Right hindlimb (tissue), 1 donor: ENCODE data around the gene CCDC171.

ENCODE experiments used
- DNase-seq: peaks from one replicate; pipeline ENCODE4 v3.0.0-alpha.2; 2018

The CCDC171 gene

DNA sequence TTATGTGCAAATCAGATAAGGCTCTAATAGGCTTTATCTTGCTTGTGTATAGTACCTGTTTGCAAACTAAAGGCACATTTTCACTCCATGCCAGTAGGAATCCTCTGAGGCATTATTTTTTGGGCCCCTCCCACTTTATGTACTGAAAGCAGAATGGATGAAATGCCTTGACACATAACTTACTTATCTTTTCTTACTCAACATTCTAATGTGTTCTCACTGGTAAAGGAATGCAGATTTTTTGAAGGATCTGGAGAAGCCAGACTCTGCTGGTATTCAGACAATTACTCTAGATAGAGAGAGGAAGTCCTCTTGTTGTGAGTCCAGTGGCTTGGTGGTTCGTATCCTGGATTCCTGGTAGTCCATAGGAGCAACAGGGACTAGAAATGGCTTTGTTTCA, 336.7 kb downstream of the CCDC171 start:
- no peak for DNase-seq

DNA sequence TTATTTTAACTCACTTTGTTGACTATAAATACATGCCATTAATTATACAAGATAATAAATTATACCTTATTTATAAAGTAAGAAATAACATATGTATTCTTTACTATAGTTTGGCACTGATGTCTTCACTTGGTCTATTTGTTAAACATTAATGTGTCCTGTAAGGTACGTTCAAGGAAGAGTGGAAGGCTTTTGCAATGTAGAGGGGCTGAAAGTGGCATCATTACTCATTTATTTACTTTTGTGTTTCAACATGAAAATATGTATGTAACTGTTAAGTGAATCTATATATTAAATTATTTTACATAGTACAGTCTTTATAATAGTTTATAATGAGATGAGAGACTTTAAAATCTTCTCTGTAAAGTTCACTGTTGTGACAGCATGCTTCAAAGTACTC, 348.7 kb downstream of the CCDC171 start:
- DNase-seq, result no peak

DNA sequence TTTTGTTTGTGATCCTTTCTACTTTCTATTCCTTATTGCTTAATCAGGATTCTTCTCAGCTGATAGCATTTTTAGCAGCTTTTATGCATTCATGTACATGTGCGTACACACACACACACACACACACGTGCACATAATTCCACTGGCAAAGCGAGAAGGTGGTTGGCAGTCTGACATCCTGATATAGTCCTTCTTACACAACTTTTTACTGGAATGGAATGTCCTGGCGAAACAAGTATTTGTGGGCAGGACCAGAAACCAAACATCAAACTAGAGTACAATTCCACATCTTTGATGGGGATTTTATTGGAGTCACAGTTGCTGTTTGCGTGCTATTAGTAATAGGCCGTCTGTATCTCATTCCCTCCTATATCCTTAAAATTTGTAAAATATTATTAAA, 356.5 kb downstream of the CCDC171 start:
- DNase-seq, result no peak

DNA sequence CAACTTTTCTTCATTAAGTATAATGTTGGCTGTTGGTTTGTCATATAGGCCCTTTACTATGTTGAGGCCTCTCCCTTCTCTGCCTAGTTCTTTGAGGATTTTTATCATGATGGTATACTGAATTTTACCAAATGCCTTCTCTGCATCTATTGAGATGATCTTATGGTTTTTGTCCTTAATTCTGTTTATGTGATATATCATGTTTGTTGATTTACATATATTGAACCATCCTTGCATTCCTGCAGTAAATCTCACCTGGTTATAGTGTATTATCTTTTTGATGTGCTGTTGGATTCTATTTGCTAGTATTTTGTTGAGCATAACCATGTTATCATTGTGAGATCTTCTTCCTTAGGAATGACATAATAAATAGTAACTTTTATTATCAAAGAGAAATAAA, 362.9 kb downstream of the CCDC171 start:
- DNase-seq, result no peak

DNA sequence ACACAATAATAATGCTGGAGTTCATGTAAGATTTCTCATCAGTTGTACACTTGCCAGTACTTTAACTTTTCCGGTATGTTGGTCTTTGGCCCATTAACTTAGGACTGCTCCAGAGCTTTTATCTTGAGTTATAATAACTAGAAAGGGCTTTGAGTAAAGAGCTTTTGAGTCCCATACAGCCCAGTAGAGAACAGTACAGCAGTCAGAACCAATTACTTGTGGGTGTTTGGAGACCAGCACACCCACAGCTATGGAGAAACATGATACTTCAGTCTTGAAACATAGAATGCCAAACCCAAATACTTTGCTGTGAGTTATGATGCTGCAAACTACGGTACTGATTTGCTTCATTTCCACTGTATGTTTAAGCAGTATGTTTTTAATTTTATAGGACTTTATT, 374.3 kb downstream of the CCDC171 start:
- DNase-seq, result no peak

DNA sequence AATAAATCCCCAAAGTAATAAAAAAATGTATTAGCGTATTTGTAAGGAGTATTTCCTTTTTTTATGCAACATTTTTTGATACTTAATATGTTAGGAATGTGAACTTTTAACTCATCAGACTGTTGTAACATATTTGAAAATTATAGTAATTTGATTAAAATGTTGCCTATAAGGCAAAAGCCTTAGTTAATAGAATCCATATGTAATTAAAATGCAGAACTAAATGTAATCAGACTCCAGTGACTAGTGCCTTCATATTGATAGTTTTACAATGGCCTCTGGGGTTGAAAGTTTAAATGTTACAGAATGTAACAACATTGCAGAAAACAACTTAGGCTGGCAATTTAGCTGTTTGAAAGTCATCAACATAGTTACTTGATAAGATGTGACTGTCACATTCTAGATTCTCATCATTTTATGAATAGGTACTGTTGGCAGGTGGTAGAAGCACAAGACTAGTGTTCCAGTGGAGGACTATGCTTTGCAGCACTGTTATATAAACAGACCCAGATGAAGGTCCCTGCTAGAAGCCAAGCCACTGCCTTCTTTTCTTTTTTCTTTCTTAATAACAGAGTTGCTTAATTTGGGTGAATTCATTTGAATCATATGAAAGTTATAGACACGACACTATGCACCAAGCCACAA, 382.9 kb downstream of the CCDC171 start:
- no peak for DNase-seq

DNA sequence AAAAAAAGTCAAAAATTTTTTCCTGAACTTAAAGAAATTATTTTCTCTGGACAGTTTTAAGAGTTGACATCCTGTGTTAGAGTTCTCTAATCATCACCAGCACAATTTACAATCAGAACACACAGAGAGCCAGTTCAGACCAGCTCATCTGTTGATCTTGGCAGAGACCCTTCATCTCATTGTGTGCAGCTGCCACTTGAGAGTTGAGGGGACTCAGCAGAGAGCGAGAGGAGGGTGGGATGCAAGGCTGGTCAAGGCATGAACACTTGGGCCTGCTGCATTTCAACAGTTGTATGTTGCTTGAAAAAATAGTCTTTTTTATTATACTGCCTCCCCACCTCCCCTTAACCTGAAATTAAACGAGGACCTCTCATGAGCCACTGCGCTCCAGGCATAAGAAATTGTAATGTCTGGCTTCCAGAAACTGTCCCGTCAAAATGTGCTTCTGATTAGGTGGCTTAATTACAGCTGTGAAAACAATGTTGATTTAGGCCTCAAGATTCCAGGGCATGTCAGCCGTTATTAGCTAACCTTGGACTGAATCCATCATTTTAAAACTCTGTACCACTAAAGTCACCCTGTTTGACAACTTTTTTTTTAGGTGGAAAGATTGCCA, 383.6 kb downstream of the CCDC171 start:
- peak; percentile 74 for DNase-seq

DNA sequence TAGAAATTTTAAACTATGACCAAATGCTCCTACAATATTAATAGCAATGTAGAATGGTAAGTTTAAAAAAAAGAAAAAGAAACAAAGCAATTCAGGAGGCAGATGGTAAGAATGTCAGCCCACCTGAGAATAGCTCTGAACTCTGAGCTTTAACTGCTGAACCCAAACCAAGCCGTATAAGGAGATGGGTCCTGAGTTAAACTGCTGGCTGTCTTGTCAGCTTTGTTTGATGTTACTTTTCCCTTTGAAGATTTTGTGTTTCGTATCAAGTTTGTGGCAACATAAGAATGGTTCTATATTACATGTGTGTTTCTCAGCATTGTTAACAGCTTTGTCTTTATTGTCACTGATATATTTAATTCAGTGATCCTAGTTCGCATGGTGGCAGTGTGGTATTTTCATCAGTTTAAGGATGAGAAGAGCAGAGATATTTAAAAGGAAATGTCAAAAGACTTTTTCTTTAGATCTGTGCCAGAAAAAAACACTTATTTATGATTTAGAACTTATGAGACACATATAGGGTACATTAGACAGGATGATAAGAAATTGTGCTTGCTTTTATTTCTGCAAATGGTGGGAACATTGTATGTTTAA, 390.1 kb downstream of the CCDC171 start:
- no peak for DNase-seq

DNA sequence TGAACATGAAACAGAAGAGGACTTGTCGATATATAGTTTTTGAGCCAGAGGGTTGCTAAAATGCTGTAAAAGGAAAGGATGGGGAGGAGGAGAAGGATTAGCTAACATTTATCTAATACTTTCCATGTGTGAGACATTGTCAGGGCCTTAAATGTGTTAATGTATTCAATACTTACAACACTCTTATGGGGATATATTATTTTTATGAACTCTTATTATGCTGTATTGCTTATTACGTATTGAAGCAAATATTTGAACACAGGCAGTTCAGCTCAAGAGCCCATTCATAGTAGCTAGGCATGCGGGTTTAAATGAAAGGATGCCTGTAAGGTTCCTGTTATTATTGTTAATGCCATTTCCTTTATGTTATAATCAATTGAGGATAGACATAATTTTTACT, 391.5 kb downstream of the CCDC171 start:
- DNase-seq, result no peak

DNA sequence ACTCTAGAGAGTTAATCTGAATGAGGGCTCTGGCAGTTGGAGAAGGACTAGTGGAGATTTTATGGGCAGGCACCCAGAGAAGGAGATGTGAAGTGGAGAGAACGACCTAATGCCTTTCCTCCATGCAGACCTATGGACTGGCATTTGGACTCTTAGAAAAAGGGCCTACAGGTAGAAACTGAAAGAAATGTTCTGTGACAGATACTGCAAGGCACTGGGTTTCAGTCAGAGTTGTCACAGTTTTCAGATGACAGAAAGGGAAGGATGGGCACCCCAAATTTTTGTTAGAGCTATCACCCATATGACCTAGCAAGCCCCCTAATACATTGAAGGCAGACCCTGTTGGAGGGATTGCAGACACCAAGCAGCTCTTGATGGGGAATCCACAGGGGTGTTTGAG, 406.8 kb downstream of the CCDC171 start:
- no peak for DNase-seq

DNA sequence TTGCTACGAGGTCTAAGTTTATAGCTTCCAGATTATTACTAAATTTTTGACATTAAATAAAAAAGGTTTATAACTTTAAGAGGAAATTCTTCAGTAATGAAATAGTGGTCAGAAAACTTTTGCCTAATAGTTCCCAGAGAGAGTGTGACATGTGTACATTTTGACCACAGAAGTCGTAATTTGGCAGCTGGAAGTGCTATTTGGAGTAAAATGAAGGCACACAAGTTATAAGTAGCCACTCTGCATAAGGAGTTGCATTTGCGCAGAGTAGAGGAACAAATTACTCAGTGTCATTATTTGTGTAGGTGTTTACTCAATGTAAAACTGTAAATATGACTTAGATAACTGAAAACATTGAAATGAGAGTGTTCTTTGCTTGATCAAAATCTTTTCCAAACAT, 408.4 kb downstream of the CCDC171 start:
- no peak for DNase-seq

DNA sequence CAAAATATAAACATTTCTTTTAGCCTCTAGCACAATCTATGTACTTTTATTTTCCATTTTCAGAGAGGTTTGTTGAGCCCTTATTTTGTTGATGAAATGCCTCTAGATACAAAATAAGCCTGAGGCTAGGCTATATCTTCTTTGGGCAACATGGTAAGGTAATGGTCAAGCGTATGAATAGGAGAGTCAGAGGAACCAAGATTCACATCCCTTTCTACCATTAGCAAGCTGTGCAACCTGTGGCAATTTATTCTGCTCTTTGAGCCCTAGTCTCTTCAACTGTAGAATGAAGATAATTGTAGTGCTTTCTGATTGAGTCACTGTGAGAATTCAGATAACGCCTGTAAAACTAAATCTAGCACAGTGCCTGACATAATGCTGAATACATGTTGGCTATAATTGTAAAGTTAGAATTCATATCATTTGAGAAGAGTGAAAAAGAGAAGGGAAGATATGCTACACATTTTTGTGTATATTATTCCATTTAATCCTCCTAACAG, 412.5 kb downstream of the CCDC171 start:
- DNase-seq, result no peak

DNA sequence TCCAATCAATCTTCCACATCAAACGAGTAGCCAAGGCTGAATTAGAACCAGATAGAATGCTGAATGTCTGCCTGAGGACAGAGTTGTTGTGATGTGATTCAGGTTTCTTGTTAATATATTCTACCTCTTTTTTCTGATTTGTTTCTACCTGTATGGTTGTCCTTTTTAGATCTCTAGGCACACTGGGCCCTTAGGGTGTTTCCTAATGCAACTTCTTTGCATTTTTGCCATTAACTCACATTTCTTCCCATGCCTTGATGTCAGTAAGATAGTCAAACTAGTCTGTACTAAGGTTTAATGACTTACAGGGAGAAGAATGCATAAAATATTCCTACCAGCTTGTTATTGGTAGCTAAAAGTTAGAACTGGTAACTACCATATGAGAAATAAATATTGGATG, 413.6 kb downstream of the CCDC171 start:
- DNase-seq, result no peak

DNA sequence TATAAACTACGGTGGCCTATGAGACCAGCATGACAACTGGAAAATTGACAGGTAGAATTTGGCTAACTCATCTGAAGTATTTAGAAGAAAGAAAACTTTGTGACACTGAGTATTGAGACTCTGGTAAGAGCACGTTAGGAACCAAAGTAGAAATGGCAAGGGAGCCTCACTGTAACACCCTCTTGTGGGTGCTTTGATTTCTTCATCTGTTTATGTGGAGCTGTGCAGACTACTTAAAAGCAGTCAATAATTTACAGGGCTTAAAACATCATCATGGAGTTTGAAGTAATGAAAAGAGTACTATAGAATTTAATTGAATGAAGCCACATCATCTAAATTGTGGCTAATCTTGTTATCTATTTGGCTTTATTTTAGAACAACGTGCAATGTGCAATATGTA, 414.2 kb downstream of the CCDC171 start:
- DNase-seq, result no peak

DNA sequence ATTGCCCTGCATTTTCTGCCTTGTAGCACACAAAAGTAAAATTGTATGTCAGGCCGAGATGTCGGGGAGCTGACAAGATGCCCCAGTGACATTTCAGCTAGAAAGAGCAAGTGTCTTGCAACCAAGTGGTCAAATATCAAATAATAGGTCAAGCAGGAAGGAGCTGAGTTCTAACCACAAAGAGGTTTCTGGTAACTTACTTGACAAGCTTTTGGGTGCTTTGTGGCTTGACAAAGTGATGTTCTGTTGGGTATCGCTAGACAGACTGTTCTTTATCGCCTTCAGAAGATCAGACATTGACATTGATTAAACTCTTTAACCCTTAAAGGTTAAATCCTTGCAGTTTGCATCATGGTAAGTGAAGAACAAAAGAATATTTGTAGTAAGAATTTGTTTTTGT, 419.9 kb downstream of the CCDC171 start:
- no peak for DNase-seq

DNA sequence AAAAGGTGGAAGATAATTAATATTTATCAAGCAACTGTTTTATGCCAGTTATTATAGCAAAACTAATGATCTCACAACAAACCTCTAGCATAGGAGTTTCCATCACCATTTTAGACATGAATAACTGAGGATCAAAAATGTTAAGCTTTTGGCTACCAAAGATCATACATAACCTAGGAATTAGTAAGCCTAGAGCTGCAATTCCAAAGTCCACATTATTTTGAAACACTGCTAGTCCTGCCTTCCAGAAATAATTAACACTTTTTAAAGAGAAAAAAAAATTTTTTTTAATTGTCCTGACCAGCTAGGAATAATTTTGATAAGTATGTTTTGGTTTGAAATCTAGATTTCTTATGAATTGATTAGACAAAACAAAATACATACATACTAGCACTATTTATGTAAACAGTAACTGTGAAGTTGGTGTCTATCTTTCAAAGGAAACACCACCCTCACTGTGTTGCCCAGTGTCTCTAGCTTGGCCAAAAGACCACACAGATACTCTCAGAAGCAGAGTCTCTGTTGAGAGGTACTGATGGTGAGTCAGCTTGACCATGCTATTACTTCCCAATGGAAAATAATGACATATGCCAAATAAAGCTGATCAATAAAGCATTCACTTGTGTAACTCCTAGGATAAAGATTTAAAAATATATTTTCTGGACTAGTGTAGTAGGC, 422.4 kb downstream of the CCDC171 start:
- no peak for DNase-seq

DNA sequence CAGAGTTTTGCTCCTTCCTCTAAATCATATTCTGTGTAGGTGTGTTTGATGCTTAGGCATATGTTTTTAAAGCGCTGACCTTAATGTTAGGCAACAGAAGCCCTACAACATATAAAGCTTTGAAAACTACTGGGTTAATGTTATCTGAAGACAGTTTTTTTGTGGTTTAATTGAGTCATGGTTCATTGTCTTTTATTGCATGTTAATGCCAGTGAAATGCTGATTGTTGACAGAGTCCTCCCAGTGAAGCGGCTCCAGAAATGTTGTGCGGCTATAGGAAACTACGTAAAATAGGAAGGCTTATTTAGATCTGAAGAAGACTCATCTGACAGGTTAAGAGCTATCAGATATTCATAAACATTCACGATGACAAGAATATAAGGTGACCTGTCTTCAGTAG, 424.6 kb downstream of the CCDC171 start:
- DNase-seq, result no peak

DNA sequence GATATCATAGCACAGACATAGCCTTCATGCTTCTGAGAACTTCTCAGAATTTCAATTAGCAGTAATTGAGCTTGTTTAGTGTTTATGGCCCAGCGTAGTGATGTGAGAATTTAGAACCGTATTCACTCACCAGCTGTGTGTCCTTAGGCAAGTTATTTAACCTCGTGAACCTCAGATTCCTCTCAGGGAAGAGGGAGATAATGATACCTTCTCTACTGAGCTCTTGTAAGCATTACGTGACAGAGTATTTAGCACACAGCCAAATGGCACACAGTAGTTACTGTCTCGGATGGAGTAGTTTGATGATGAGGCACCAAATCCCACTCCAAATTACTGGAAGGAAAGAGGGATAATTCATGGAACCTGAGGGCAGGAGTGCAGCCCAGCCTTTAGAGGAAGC, 429.3 kb downstream of the CCDC171 start:
- DNase-seq, result no peak

DNA sequence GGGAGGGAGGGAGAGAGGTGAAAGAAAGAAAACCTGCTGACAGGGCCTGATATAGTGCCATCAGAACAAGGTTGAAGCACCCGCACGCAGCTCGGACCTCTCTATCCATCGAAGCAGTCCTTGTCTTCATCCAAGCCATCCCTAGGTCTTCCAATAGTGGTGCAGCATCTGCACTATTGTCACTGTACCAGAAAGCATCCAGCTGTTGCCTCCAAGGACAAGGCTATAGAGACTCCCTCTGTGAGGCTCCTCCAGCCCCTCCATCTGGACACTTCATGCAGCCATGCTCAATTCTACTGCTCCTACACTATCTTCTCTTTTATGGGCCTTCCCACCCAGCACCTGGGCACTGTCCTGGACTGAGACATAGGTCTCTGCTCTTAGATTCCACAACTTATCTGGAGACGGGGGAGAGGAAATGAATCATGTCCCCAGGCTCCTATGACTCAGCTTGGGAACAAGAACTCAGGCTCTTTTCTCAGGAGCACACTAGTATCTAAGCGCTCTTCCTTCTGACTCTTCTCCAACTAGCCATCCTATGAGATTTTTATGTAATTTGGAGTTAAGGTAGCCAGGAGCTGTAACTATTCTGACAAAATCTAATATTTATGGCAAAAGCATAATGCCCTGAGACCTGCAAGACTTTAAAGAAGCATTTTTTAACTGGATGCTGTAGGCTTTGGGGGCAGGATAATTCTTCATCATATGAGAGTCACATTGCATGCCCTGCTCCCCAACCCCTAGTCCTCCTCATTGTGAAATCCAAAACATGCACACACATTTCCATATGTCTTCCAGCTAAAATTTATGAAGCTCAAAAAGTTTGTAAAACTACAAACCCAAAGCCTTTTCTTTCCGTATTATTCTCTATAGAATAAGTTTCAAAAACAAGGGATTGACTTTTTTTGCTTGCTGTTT, 446.8 kb downstream of the CCDC171 start:
- DNase-seq, result peak; percentile 34

DNA sequence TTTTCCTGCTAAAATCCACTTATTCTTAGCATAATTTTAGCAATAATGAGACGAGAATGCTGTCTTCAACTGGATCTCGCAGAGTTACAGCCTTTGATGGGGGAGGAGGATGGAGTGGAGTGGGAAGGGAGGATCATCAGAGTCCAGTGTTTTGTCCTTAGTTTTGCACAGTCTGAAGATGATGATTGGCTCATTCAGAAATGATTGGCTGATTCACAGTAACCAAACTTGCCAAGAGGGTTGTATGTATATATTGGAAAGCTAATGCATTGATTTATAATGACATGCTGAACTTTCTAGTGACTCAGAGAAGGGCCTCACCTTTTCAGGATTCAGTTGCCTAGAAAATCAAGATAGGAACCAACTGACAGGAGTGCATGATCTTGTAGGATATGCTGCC, 448.0 kb downstream of the CCDC171 start:
- DNase-seq, result no peak

DNA sequence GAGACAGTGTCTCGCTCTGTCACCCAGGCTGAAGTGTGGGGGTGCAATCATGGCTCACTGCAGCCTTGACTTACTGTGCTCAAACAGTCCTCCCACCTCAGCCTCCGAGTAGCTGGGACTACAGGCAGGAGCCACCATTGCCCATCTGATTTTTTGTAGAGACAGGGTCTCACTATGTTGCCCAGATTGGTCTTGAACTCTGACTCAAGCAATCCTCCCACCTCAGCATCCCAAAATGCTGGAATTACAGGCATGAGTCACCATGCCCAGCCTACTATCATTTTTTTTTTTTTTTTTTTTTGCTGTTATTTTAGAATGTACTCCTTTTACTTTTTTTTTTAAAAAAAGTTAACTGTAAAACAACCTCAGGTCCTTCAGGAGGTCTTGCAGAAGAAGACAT, 449.0 kb downstream of the CCDC171 start:
- DNase-seq, result no peak

DNA sequence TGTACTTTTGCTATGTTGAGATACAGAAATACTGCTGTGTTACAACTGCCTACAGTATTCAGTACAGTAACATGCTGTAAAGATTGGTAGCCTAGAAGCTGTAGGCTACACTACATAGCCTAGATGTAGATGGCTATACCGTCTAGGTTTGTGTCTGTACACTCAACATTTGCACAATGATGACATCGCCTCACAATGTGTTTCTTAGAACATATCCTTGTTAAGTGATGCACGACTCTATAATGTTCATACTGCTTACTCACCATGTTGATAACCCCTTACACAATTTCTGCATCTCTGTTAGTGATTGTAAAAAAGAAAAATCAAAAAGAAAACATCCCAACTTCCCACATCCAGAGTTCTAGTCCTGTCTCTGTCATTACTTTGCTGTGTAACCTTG, 450.0 kb downstream of the CCDC171 start:
- no peak for DNase-seq

DNA sequence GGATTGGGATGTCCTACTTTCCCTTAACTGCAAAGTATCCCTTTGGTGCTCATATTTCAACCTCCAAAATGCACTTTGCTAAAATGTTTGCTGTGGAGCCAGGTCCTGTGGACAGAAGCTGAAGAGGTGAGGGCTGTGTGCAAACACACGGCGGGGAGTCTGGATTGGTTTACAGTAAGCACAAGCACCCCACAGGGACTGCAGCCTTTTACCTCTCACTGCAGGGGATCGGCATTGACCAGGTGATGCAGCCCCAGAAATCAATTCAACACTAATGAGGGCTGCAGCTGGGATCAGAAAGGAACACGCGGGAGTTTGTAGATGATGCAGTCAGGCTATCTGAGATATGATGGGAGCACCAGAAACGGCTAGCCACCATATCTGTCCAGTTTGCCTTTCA, 450.9 kb downstream of the CCDC171 start:
- no peak for DNase-seq
